GDM1 (cell line): ENCODE measurements around the gene LPAR3.
A peak's percentile ranks its signal among the peaks of the same experiment; 100 is the strongest.

Source experiments
- DNase-seq: peaks from one replicate; lab custom pipeline; 2025; lab: John Stamatoyannopoulos, UW

Gene LPAR3

DNA sequence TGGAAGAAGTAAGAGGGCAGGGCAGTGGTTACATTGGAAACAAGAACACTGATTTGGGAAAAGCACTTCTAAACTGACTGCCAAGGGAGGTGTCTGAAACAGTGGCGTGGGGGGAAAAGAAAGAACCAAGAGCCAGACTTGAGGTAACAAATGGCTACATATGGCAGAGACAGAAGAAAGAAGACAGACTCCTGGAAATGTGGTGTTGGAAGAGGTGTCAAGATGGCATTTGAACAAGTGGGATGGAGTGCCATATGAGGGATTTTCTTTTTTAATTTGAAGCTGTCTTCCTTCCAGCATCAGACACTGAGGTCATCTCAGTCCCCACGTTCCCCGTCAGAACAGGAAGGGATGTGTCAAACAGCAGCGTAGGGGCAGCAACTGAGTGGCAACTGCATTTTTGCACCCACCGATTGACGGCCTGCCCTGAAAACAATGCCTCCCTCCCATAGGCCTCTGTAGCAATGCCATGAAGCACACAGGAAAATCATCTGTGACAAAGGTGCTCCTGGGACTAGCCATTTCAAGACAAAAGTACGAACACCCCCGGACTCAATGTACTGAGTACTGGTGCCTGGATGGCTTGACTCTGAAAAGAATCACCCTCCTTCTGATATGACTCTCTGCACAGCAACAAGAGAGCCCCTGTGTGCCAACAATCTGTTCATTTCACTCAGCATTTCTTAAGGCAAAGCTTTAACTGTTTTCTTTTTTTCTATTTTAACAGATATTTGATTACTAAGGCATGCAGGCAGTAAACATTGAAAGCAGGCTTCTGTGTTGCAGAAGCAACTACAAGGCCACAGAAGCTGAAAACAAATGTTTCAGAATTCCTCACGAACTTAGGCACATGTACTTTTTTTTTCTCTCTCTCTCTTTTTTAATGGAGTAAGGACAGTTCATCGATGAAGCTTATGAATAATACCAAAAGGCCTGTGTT lies 37.0 kb downstream of the LPAR3 start:
- no peak for DNase-seq

- no peak for DNase-seq
These were observed 37.8 kb downstream of the LPAR3 start for GRCh38 chr1:84855168-84855567.

GRCh38 chr1:84853741-84854721 lies 39.0 kb downstream of the LPAR3 start:
- DNase-seq = peak; percentile 42

DNA sequence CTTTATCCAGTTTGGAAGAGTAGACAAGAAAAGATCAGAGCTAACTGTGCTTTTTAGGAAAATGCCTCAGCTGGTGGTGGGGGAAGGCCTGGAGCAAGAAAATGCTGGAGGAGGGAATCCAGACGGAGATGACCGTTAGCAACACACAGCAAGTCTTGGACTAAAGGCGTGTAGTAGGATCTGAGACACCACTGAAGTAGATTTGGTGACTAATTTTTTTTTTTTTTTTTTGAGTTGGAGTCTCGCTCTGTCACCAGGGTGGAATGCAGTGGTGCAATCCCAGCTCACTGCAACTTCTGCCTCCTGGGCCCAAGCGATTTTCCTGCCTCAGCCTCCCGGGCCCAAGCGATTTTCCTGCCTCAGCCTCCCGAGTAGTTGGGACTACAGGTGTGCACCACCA lies 41.2 kb downstream of the LPAR3 start:
- no peak for DNase-seq

- no peak for DNase-seq
These were observed 43.5 kb downstream of the LPAR3 start for GRCh38 chr1:84849357-84849975.

- peak; percentile 35 for DNase-seq
These were observed 45.5 kb downstream of the LPAR3 start for GRCh38 chr1:84847253-84848250.

- DNase-seq = no peak
These were observed 46.6 kb downstream of the LPAR3 start for GRCh38 chr1:84846387-84846786.

GRCh38 chr1:84845357-84845756 lies 47.6 kb downstream of the LPAR3 start:
- DNase-seq = no peak

DNA sequence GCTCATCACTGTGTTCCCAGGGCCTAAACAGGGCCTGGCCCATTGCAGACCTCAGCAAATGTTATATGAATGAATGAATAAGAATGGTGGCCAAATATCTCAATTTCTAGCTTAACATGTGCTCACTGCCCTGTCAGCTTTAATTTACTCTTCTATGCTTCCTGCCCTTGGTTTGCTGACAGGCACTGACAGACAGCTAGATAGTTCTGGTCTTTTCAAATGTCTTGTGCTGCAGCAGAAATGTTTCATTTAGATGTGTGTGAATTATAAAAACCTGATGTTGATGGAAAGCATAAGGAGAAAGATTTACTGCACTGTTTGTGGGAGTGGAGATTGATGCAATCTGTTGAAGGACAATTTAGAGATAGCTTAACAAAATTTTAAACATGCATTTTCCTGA lies 48.9 kb downstream of the LPAR3 start:
- no peak for DNase-seq

DNA sequence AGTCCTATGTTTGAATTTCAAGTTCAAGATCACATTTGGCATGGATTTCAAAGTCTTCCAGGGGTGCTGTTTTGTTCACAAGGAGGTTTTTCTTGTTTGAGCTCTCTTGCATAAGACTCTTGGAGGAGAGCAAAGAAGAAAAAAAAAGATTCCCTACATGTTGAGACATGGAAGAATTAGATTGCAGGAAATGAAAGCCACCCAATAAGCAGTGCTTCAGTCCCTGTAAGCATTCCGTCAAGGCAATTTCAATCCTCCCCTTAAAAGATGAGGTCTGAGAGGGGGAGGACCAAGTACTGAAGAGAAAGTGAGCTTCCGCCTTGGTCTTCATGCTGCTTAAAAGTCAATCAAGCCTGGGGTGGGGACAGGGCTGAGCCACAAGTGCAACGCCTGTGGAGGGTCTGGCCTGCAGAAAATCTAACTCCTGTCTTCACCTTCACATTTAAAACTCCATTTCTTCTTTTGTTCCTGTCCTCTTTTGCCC lies 50.2 kb downstream of the LPAR3 start:
- no peak for DNase-seq

- no peak for DNase-seq
These were observed 51.0 kb downstream of the LPAR3 start for GRCh38 chr1:84841971-84842370.

DNA sequence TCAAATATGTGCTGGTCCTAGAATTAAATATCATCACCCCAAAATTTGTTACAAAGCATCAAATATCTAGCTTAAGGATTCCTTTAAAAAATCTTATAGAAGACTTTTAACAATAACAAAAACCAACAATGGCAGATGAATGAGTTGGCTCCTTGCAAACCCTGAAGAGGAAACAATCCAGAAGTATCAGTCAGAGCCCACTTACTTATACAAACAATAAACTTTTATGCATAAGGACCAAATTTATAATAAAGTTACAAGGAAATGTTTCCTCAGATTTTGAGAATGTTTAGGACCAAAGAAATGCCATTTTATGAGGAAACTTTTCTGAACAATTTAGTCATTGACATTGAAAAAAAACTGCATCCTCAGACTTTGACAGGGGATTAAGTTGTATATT lies 52.7 kb downstream of the LPAR3 start:
- DNase-seq = no peak

DNA sequence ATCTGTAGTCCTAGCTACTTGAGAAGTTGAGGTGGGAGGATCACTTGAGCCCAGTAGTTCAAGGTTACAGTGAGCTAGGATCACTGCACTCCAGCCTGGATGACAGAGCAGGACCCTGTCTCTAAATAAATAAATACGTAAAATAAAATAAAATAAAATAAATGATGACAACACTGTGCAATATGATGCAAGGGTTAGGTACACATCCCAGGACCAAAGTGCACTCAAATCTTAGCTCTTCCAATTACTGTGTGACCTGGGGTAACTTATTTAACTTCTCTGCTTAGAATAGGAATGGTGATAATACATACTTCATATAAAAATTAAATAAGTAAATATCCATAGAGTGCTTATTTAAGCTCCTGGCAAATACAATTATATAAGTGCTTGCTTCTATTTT lies 53.5 kb downstream of the LPAR3 start:
- DNase-seq = no peak

DNA sequence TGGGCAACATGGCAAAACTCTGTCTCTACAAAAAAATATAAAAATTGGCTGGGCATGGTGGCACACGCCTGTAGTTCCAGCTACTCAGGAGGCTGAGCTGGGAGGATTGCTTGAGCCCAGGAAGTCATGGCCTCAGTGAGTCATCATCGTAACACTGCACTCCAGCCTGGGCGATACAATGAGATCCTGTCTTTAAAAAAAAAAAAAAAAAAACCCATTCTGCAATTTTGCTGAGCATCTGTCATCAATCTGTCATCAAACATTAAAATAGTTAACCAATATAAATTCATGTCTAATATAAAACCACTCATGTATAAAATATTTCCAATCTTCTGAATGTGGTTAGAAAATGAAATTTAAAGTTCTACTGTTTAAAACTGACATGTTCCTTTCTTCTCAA lies 56.9 kb downstream of the LPAR3 start:
- no peak for DNase-seq

GRCh38 chr1:84835169-84835568 lies 57.8 kb downstream of the LPAR3 start:
- DNase-seq = no peak

GRCh38 chr1:84834419-84835064 lies 58.5 kb downstream of the LPAR3 start:
- no peak for DNase-seq

GRCh38 chr1:84833194-84833593 lies 59.8 kb downstream of the LPAR3 start:
- no peak for DNase-seq

DNA sequence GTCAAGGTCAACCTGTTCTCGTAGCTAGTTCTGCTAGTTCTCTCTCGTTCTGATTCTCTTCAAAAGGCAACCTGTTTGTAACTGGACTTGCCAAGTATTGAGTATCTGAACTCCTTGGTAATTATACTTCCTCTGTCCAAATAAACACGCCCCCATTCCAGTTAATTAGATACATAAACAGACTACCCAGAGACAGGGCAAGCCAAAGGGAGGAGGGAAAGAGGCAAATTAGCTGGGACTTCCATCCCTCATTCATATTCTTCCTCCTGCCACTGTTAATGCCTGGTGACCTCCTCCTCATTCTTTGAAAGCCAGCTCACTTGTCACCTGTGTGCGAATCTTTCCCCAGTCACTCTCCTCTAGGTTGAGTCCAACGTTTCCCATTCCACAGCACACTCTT lies 62.9 kb downstream of the LPAR3 start:
- no peak for DNase-seq

- no peak for DNase-seq
These were observed 65.0 kb downstream of the LPAR3 start for GRCh38 chr1:84827976-84828375.

GRCh38 chr1:84827555-84827954 lies 65.5 kb downstream of the LPAR3 start:
- DNase-seq = no peak
